HPDE6-E6E7 (cell line): Measurements from ENCODE around the gene NOX5.

Source experiments
- DNase-seq: peaks from one replicate; pipeline ENCODE4 v3.0.0; 2011; ENCODE audit warnings: missing footprints; ENCODE audit errors: extremely low spot score

Gene NOX5

GRCh38 chr15:68990992-68991500, 23.4 kb upstream of the NOX5 start:
- DNase-seq: no peak

DNA sequence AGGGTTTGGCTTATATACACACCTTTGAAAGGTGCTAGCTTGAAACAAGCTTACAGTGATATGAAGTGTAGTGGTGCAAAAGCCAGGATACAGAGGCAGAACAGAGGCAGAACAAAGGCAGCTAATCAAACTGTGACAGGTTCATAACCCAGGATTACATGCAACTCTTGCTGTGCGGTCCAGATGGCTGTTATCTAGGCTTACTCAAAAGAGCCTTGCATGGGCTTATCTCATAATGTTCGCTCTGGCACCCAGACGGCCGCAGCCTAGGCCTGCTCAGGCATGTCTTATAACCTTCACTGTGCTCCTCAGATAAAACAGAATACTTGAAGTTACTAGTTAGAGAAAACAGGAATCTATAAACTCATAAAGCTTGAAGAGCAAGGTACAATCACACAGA, 22.8 kb upstream of the NOX5 start:
- no peak for DNase-seq

- no peak for DNase-seq
Measured at GRCh38 chr15:68992696-68993095, 21.8 kb upstream of the NOX5 start.

- no peak for DNase-seq
Measured at GRCh38 chr15:68993276-68993675, 21.2 kb upstream of the NOX5 start.

- DNase-seq: no peak
Measured at GRCh38 chr15:68994149-68994548, 20.3 kb upstream of the NOX5 start.

GRCh38 chr15:68994981-68995761, 19.3 kb upstream of the NOX5 start:
- DNase-seq: no peak

- DNase-seq: no peak
Measured at GRCh38 chr15:68997050-68997449, 17.4 kb upstream of the NOX5 start.

- DNase-seq: no peak
Measured at GRCh38 chr15:68997930-68998777, 16.3 kb upstream of the NOX5 start.

DNA sequence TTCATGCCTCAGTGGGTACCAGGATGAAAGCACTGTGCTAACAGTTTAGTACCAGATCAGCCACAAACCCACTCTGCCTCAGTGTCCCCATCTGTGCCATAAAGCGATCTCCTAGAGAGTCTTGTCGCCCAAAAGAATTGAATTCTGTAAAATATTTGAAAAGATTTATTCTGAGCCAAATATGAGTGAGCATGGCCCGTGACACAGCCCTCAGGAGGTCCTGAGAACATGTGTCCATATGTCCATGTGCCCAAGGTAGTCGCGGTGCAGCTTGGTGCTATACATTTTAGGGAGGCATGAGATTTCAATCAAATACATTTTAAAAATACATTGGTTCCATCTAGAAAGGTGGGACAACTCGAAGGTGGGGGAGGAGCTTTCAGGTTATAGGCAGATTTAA, 15.4 kb upstream of the NOX5 start:
- no peak for DNase-seq

GRCh38 chr15:69000091-69000490, 14.4 kb upstream of the NOX5 start:
- DNase-seq: no peak

DNA sequence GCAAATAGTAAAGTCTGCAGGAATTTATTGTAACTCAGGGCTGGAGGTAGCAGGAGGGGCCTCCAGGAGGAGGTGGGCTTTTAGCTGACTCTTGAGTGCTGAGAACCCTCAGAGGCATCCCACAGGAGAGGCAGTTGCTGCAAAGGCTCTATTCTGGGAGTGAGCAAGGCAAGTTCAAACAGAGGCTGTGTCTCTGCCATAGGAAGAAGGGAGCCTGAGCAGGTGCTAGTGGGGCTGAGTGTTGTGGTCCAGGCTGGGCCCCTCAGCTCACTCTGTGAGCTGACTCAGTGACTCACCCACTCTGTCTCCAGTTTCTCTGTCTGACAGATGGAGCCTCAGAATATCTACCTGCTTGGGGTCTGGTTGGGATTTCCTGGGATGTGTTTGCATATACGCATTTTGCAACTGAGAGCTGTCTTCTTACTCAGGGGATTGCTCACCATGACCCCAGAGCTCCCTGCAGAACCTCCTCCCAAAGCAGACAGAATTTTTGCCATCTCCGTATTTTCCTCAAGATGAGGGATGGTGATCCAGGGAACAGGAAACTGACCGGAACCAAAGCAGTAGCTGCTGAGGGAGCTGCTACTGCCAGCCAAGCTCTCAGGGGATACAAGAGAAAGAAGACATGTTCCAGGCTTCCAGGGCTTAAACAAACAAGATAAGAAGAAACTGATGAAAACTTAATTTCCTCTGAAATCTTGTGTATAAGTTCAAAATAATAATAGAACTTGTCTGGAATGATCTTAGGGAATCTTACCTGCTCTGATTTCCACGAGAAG, 13.6 kb upstream of the NOX5 start:
- no peak for DNase-seq

- DNase-seq: no peak
Measured at GRCh38 chr15:69002783-69003182, 11.7 kb upstream of the NOX5 start.

GRCh38 chr15:69004011-69004410, 10.5 kb upstream of the NOX5 start:
- DNase-seq: no peak

GRCh38 chr15:69008056-69008455, 6.4 kb upstream of the NOX5 start:
- DNase-seq: no peak

DNA sequence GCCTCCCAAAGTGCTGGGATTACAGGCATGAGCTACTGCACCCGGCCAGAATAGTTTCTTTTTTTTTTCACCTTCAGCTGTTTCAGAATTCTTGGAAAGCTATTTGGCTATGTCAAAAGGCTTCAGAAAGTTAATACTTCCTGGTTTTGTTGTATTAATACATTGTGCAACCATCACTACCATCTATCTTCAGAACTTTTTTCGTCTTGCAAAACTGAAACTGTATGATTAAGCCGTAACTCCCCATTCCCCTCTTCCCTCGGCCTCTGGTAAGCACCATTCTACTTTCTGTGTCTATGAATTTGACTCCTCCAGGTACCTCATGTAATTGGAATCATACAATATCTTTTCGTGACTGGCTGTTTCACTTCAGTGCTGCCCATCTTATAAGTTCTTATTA, 5.2 kb upstream of the NOX5 start:
- DNase-seq: no peak

- DNase-seq: no peak
Measured at GRCh38 chr15:69011641-69012040, 2.9 kb upstream of the NOX5 start.

- no peak for DNase-seq
Measured at GRCh38 chr15:69012761-69013364, 1.6 kb upstream of the NOX5 start.

GRCh38 chr15:69013726-69014406, 629 bp upstream of the NOX5 start:
- DNase-seq: no peak

DNA sequence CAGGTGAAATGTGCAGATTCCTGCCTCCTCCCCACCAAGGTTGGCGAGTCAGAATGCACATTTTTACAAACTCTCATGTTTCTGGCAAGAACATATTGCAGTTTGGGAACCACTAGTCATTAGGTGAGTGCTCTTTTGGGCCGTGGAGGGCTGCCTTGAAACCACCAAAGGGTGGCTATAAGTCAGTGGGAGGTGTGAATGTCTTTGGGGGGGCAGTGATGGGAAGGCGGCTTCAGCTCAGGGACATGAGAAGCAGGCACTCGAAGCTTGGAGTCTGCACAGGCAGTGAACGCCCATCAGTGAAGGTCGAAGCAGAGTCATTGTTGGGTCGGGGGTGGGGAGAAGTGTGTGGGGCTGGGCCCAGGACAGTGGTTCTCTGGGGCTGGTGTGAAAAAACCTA, 1.1 kb downstream of the NOX5 start:
- DNase-seq: no peak

DNA sequence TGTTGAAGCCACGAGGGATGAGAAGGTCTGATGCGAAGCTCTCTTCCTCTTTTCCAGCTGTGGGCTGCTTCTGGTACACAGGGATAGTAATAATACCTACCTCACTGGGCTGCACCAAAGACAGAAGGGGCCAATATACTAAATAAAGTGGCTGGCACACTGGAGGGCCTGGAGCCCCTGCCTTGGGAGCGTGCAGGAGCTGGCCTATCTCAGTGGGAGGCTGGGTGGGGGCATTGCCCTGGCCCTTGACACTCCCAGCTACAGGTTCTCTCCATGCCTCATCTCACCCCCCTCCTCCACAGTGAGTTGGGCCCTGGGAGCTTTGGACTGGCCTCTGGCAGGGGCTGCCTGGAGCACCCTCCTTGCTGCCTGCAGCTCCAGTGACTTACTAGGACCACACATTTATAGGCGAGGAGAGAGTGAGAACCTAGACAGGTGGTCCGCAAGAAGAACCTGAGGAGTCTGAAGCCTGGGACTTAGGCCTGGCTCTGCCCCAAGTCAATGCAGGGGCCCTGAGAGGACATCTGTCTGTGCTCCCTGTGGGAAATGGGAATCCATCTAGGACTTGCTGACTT, 1.6 kb downstream of the NOX5 start:
- DNase-seq: no peak

DNA sequence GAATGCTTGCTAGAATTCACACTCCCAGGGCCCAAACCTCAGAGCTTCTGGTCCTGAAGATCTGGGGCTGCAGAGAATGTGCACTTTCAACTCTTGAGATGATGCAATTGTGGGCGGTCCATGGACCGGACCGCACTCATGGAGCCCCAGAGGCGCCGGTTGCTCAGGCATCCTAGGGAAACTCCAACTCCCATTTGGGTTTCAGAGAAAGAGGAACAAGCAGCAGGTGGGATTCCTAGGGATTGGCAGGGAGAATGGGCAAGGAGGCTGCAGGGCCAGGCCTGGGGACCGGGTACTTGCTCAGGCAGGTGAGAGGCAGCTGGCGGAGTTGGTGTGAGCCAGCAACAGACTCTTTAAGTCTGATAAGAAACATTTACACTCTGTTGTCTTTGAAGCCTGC, 3.5 kb downstream of the NOX5 start:
- DNase-seq: no peak
